K562 (cell line): ENCODE data around the gene WDR19. TPM values are rescaled to one million over a fixed set of nuclear protein-coding genes. Genes with fewer than 3 reads are reported as not detected.

Source experiments
- ATAC-seq: fragments of 200-7000 bp; cut with Tn5 transposase; 3 replicates; pipeline ENCODE4 v1.9.1; 2020; ENCODE audit warnings: moderate library complexity
- BruUV-seq: library from RNA; stranded (reverse); fragments of 400-500 nt; replicated peaks from 2 replicates; lab custom pipeline; 2021; lab: Mats Ljungman, UMichigan
- CTCF ChIA-PET: fragments of 300-600 bp; formaldehyde crosslinking; extraction: SDS; loops from one replicate; lab custom pipeline; 2021; ENCODE audit warnings: low intra/inter-chr PET ratio; lab: Yijun Ruan, JAX
- POLR2A ChIA-PET: fragments of 300-600, 350-650 bp; sonication (Branson Sonifier 250); formaldehyde crosslinking; extraction: SDS; loops from one replicate; lab custom pipeline; 2021; ENCODE audit warnings: antibody characterized with exemption, inconsistent platforms; lab: Yijun Ruan, JAX
- DNase-seq, 4 experiments: peaks; one replicate each; pipeline versions ENCODE4 v3.0.0 to v3.0.0-alpha.2; 2011 to 2018; ENCODE audit warnings: low spot score in 3 of 4, mixed read lengths in 3 of 4; ENCODE audit errors: extremely low read depth in 1 of 4
- FAIRE-seq: peaks from 2 replicates; lab custom pipeline; 2011; peaks lifted over from hg19 to GRCh38; lab: Jason Lieb, UNC
- H2AFZ ChIP-seq: 2 replicates; pipeline ENCODE4 v1.6.0; 2011; ENCODE audit warnings: low read depth, low read length, control low read depth, inconsistent platforms
- H3K27ac ChIP-seq: fragments of 200-600 bp; 3 replicates; pipeline ENCODE4 v1.8.0; 2011; ENCODE audit warnings: low read depth, mild to moderate bottlenecking, control low read depth, inconsistent platforms, low read length, moderate library complexity, mixed read lengths; ENCODE audit errors: extremely low read depth
- H3K27me3 ChIP-seq, 2 experiments: fragments of 300-600 bp in 1 of 2; 2 replicates in 1 of 2; 3 replicates in 1 of 2; pipeline versions ENCODE4 v1.6.0 to v1.8.0; 2011; ENCODE audit warnings: inconsistent platforms in 2 of 2, low read length in 2 of 2, mild to moderate bottlenecking in 1 of 2, mixed read lengths in 1 of 2, moderate library complexity in 1 of 2; ENCODE audit not compliant: control insufficient read depth in 2 of 2, insufficient read depth in 2 of 2
- H3K36me3 ChIP-seq: fragments of 300-600 bp; 3 replicates; pipeline ENCODE4 v1.8.0; 2011; ENCODE audit warnings: mild to moderate bottlenecking, low read length, inconsistent platforms; ENCODE audit not compliant: control insufficient read depth, insufficient read depth
- H3K4me1 ChIP-seq, 2 experiments: fragments of 200-600 bp in 1 of 2; replicated peaks in 1 of 2; 2 replicates in 1 of 2; 3 replicates in 1 of 2; pipeline versions ENCODE4 v1.5.1 to v1.8.0; 2011; ENCODE audit warnings: inconsistent platforms in 2 of 2, low read length in 2 of 2, mild to moderate bottlenecking in 1 of 2, mixed read lengths in 1 of 2, moderate library complexity in 1 of 2; ENCODE audit not compliant: control insufficient read depth in 2 of 2, insufficient read depth in 2 of 2
- H3K4me2 ChIP-seq: 2 replicates; pipeline ENCODE4 v1.6.1; 2011; ENCODE audit warnings: low read length, control low read depth, inconsistent platforms, mixed read lengths; ENCODE audit not compliant: insufficient read depth
- H3K4me3 ChIP-seq: fragments of 200-600 bp; sonication (generic), shearing (Covaris generic); 2 replicates; pipeline ENCODE4 v1.5.1; 2016; ENCODE audit warnings: control low read depth, inconsistent platforms
- H3K79me2 ChIP-seq: fragments of 200-600 bp; 3 replicates; pipeline ENCODE4 v1.8.0; 2011; ENCODE audit warnings: low read length, inconsistent platforms; ENCODE audit not compliant: control insufficient read depth, insufficient read depth
- H3K9ac ChIP-seq, 2 experiments: 2 replicates each; pipeline versions ENCODE4 v1.6.0 to v1.6.1; 2011; ENCODE audit warnings: low read depth in 2 of 2, low read length in 2 of 2, control low read depth in 1 of 2, inconsistent platforms in 1 of 2, mild to moderate bottlenecking in 1 of 2, mixed read lengths in 1 of 2; ENCODE audit not compliant: insufficient read depth in 1 of 2
- H3K9me1 ChIP-seq: one replicate; pipeline ENCODE4 v1.6.0; 2011; ENCODE audit warnings: inconsistent platforms, mild to moderate bottlenecking, low read length, moderate library complexity; ENCODE audit not compliant: control insufficient read depth, insufficient read depth
- H3K9me3 ChIP-seq: replicated peaks from 2 replicates; pipeline ENCODE4 v1.5.1; 2011; ENCODE audit warnings: low read depth, low read length, inconsistent platforms; ENCODE audit not compliant: control insufficient read depth, insufficient read depth
- H4K20me1 ChIP-seq: replicated peaks from 2 replicates; pipeline ENCODE4 v1.6.1; 2011; ENCODE audit warnings: low read length, inconsistent platforms, mixed read lengths; ENCODE audit not compliant: control insufficient read depth, insufficient read depth
- ARID1B ChIP-seq: fragments of 450-650 bp; IDR thresholded peaks from 2 replicates; pipeline ENCODE4 v1.6.1; 2016; ENCODE audit warnings: antibody characterized with exemption, mild to moderate bottlenecking, inconsistent platforms
- STAG1 ChIP-seq: sonication (generic); formaldehyde crosslinking; IDR thresholded peaks from 2 replicates; pipeline ENCODE4 v1.5.0; 2020; ENCODE audit warnings: missing genetic modification reagents, borderline replicate concordance
- TEAD4 ChIP-seq, 2 experiments: sonication (generic) in 1 of 2; formaldehyde crosslinking in 1 of 2; IDR thresholded peaks; 2 replicates each; pipeline versions ENCODE4 v1.6.1 to v1.8.0; 2012 to 2022; ENCODE audit warnings: borderline replicate concordance in 1 of 2, inconsistent platforms in 1 of 2, low read length in 1 of 2, mild to moderate bottlenecking in 1 of 2, missing genetic modification reagents in 1 of 2
- VEZF1 ChIP-seq: fragments of 200-800 bp; sonication (Bioruptor generic); IDR thresholded peaks from 2 replicates; pipeline ENCODE4 v1.6.1; 2017; ENCODE audit warnings: missing genetic modification characterization, missing compliant biosample characterization
- ZNF174 ChIP-seq: fragments of 250-450 bp; sonication (Bioruptor Pico); IDR thresholded peaks from 2 replicates; pipeline ENCODE4 v1.4.0; 2020; ENCODE audit warnings: mild to moderate bottlenecking
- WGBS: fragments of 100-300 bp; shearing (Covaris generic); methylation state at CpG from one replicate; pipeline ENCODE4 v1.1.6; 2016; ENCODE audit warnings: low coverage, mixed read lengths; ENCODE audit not compliant: insufficient coverage; ENCODE audit errors: missing lambda C conversion rate; 5-methylcytosine and 5-hydroxymethylcytosine counted together
- in situ Hi-C: fragments of 300-500 bp; cut with MboI; formaldehyde crosslinking; loops from 4 replicates; pipeline ENCODE4 v1.15.0; 2018; ENCODE audit warnings: inconsistent platforms, mixed read lengths
- intact Hi-C: fragments of 100-400 bp; cut with micrococcal nuclease; formaldehyde crosslinking; loops from 2 replicates; pipeline ENCODE4 v1.14.2; 2022
- polyA plus RNA-seq, 8 experiments: library from polyadenylated mRNA; depleted of rRNA in 4 of 8; stranded (reverse) in 5 of 8; unstranded in 3 of 8; fragments of >200 nt; fragmentation: Nextera tagmentation in 2 of 8; fragmentation: Illumina TruSeq in 1 of 8; extraction: Ambion mirVana in 2 of 8; extraction: Trizol in 1 of 8; gene quantifications; 2 replicates each; pipeline versions ENCODE4 v1.2.1 to v1.2.3, GENCODE V29; 2011 to 2014; ENCODE audit warnings: inconsistent platforms in 1 of 8, missing spikeins in 1 of 8
- total RNA-seq, 7 experiments: library from RNA; depleted of rRNA in 6 of 7; stranded (reverse); fragments of >200 nt in 6 of 7; fragmentation: Illumina TruSeq in 2 of 7; extraction: Trizol in 2 of 7; gene quantifications; 2 replicates each; pipeline versions ENCODE4 v1.2.1 to v1.2.3, GENCODE V29; 2011 to 2021; ENCODE audit warnings: low replicate concordance in 1 of 7

WDR19 gene
- total and polyA plus RNA-seq, 9 of the 15 experiments (the other 6 are each of a cell fraction or from before 2014, with no cell fraction given), result 6.8 to 37.6 (median 11.2) TPM

GRCh38 chr4:39330353-39330752, 148.0 kb downstream of the WDR19 start:
- DNase-seq (peak in 2 of 4 experiments; percentile 15 to 33), FAIRE-seq (no peak), ATAC-seq (peak; percentile 84)
- no peak overlapping the region for H3K9ac ChIP-seq
- BruUV-seq, result no TSS peak
- ChIA-PET POLR2A (interaction anchor here (1.2 to 1.3 kb wide), 2 partner anchors 9 to 10 kb away, joined by 4 read pairs; no protein-coding TSS in a partner anchor), CTCF (no interaction called here)
- TF ChIP-seq STAG1 (CRISPR knock-in tag), result no peak
- TF ChIP-seq ARID1B, result no peak
- peak; percentile 36; the same call in 1 of the 2 replicates for TF ChIP-seq VEZF1 (CRISPR knock-in tag)
- TF ChIP-seq ZNF174 (CRISPR knock-in tag), result no peak
- peak; percentile 41; the same call in 1 of the 2 replicates for TF ChIP-seq TEAD4 (IDR thresholded peaks at IDR 0.05; ENCODE audit: low read length)
- no peak for TF ChIP-seq TEAD4 (CRISPR knock-in tag; IDR thresholded peaks at IDR 0.05; ENCODE audit: borderline replicate concordance)
- no peak overlapping the region for H3K4me3 ChIP-seq
- peaks cover 43% of the 10 kb centered on the region for H3K79me2 ChIP-seq
- no peak overlapping the region for H3K27ac ChIP-seq
- in situ Hi-C loops, result no loop called here
- H4K20me1 ChIP-seq, result no peaks in the 10 kb centered on the region
- H3K36me3 ChIP-seq, result peaks cover 27% of the 10 kb centered on the region; the same call in 2 of the 3 replicates
- no peak overlapping the region for H2AFZ ChIP-seq
- intact Hi-C loops, result no loop called here
- WGBS, result 57% methylated on average over 1 of the region's 1 CpG
- H3K27me3 ChIP-seq, result no peaks in the 10 kb centered on the region
- H3K4me2 ChIP-seq, result no peak overlapping the region
- peaks cover 0 to 7% of the 10 kb centered on the region in 2 experiments; a peak in 2 of 5 replicates for H3K4me1 ChIP-seq
- no peaks in the 10 kb centered on the region for H3K9me1 ChIP-seq
- H3K9me3 ChIP-seq, result no peaks in the 10 kb centered on the region
